VCaP (cell line): ENCODE measurements around the gene LYVE1.
A peak's percentile ranks its signal among the peaks of the same experiment; 100 is the strongest.

Experiments used
- H3K27ac ChIP-seq: fragments of 450-650 bp; 2 replicates; pipeline ENCODE4 v1.5.1; 2017
- TF ChIP-seq, protein P1 (sequence below): fragments of 450-650 bp; conservative IDR thresholded peaks from 2 replicates; pipeline ENCODE4 v1.5.1; 2017; ENCODE audit warnings: mild to moderate bottlenecking, moderate library complexity

The LYVE1 gene

GRCh38 chr11:10522921-10523320, 45.5 kb downstream of the LYVE1 start:
- TF ChIP-seq, protein P1, sequence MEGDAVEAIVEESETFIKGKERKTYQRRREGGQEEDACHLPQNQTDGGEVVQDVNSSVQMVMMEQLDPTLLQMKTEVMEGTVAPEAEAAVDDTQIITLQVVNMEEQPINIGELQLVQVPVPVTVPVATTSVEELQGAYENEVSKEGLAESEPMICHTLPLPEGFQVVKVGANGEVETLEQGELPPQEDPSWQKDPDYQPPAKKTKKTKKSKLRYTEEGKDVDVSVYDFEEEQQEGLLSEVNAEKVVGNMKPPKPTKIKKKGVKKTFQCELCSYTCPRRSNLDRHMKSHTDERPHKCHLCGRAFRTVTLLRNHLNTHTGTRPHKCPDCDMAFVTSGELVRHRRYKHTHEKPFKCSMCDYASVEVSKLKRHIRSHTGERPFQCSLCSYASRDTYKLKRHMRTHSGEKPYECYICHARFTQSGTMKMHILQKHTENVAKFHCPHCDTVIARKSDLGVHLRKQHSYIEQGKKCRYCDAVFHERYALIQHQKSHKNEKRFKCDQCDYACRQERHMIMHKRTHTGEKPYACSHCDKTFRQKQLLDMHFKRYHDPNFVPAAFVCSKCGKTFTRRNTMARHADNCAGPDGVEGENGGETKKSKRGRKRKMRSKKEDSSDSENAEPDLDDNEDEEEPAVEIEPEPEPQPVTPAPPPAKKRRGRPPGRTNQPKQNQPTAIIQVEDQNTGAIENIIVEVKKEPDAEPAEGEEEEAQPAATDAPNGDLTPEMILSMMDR: no peak
- H3K27ac ChIP-seq: peak overlapping the region; percentile 49

- H3K27ac ChIP-seq: peak overlapping the region; percentile 49
- TF ChIP-seq, protein P1: no peak
These were observed 46.2 kb downstream of the LYVE1 start for GRCh38 chr11:10522276-10522675.

- TF ChIP-seq, protein P1: no peak
- no peak overlapping the region for H3K27ac ChIP-seq
These were observed 47.9 kb downstream of the LYVE1 start for GRCh38 chr11:10520562-10520961.

GRCh38 chr11:10519630-10520029, 48.8 kb downstream of the LYVE1 start:
- H3K27ac ChIP-seq: no peak overlapping the region
- TF ChIP-seq, protein P1: no peak

- TF ChIP-seq, protein P1: no peak
- no peak overlapping the region for H3K27ac ChIP-seq
These were observed 49.6 kb downstream of the LYVE1 start for GRCh38 chr11:10518891-10519290.

DNA sequence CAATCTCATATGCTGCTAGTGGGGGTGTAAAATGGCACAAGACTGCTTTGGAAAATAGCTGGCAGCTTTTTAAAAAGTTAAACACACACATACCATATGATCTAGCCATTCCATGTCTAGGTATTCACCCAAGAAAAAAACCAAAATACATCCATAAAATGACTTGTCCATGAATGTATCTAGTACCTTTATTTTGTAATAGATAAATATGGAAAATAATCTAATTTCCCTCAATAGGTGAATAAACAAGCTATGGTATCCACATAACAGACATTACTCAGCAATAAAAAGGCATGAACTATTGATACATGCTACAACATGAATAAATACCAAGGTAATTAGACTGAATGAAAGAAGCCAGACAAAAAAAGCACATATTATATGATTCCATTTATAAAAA, 50.3 kb downstream of the LYVE1 start:
- TF ChIP-seq, protein P1: no peak
- H3K27ac ChIP-seq: no peak overlapping the region

DNA sequence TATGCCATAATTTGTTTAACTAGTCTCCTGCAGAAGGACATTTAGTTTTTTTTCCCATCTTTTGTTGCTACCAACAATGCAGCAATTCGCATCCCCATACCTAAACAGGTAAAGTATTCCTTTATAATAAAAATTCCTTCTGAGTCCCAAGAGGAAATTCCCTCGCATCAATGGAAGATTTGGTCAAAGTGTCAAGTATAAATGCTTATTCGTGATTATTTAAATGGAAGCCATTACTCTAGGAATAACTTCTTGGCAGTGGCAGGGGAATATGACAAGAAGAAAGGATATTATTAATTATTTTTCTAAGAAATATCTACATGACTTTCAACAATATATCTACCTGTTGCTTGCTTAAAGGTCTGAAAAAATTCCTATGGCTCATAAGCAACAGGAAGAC, 53.0 kb downstream of the LYVE1 start:
- no peak overlapping the region for H3K27ac ChIP-seq

More for the DNA sequence above, 53.0 kb downstream of the LYVE1 start:
- TF ChIP-seq, protein P1: no peak
